HG03108 (cell line): ENCODE data around the gene NUDT11.
"Not testable (repeated sequence)": the region's sequence is repeated elsewhere in the genome, so short reads cannot be mapped to it uniquely, and the experiment has no call there.

ENCODE experiments used
- ATAC-seq: cut with Tn5 transposase; IDR thresholded peaks from one replicate; pipeline ENCODE4 v1.9.1; 2021; ENCODE audit warnings: moderate library complexity; ENCODE audit not compliant: unreplicated experiment

The NUDT11 gene

GRCh38 chrX:51496501-51497291 lies at the start of gene NUDT11:
NUDT11 (minus strand) TSS chrX:51496592; CDS start chrX:51496444, 148 bp downstream.
- ATAC-seq, result no peak

GRCh38 chrX:51520393-51520792 lies 24.0 kb upstream of the NUDT11 start:
- ATAC-seq, result no peak

GRCh38 chrX:51519131-51519530 lies 22.7 kb upstream of the NUDT11 start:
- not testable (repeated sequence) for ATAC-seq

GRCh38 chrX:51507551-51507950 lies 11.2 kb upstream of the NUDT11 start:
- ATAC-seq, result no peak

DNA sequence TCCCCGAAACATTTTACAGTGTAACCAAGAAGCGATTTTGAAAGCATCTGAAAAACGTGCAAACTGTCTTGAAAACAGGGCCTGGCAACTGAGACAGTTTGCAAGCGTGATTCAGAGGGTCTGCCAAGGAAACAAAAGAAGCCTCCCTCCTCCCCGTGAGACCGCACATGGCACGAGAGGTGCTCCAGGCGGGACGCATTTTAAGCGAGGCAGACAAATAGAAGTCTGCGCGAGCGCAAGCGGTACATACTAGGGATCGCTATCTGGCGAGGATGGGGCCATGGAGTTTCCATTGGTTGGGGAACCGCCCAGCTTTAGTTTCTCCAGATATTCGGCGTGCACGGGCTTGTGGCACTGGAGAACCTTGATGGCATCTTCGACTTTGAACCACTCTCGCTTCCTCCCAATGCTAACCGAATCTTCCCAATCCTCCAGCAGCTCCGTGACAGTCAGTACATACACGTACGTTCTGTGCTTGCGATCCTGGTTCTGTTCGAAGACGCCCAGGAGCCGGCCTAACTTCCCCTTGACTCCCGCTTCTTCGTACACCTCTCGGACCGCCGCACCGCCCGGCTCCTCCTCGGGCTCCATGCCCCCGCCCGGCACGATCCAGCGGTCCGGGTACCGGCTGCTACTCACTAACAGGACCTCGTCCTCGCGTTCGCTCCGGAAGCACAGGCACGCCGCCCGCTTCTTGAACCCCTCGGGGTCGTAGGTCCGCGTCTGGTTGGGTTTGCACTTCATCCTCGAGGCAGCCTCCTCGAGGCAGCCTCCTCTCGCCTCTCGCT lies 497 bp downstream of the NUDT11 start:
- ATAC-seq, result not testable (repeated sequence)

DNA sequence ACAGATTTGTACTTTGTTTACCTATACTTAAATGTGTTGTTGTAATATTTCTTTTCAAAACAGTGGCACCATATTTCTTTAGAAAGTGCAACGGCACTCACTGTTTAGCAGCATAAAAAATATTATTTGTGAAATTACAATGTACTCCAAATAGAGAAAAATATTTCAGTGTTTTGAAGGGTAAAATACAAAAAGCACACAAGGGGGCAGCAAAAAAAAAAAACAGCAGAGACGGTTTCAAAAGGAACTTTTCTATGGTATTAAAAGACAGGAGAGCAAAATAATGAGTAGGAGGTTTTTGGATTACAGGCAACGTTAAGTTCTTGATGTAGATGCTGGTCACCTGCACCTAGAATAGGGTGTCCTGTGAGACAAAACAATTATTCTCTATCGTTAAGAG lies 2.0 kb downstream of the NUDT11 start:
- ATAC-seq, result no peak

- no peak for ATAC-seq
These were observed 8.5 kb downstream of the NUDT11 start for GRCh38 chrX:51487960-51488267.

GRCh38 chrX:51484616-51485015 lies 11.8 kb downstream of the NUDT11 start:
- ATAC-seq, result no peak

DNA sequence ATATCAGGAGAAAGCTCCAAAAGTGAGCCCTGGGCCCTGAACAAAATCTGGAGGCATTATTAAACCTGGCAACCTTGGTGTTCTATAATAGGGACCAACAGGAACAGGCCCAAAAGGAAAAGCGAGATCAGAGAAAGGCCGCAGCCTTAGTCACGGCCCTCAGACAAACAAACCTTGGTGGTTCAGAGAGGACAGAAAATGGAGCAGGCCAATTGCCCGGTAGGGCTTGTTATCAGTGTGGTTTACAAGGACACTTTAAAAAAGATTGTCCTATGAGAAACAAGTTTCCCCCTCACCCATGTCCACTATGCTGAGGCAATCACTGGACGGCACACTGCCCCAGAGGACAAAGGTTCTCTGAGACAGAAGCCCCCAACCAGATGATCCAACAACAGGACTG lies 14.0 kb downstream of the NUDT11 start:
- ATAC-seq, result not testable (repeated sequence)

DNA sequence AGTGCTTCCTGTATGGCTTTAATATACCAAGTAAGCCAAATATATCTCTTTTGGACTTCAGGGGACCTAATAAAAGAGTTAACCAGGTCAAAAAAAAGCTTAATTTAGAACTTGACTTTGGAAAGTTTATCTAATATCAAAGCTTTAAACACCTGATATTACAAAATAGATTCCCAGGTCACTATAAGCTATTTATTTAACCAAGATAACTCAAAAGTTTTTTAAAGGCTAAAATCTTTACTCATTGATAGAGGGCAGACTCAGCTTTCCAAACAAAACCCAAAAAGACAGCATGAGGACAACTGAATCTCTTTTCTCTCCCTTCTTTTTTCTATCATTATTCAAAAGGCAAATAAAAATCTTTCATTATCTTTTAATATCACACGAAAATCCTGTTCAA lies 19.5 kb downstream of the NUDT11 start:
- ATAC-seq, result no peak

DNA sequence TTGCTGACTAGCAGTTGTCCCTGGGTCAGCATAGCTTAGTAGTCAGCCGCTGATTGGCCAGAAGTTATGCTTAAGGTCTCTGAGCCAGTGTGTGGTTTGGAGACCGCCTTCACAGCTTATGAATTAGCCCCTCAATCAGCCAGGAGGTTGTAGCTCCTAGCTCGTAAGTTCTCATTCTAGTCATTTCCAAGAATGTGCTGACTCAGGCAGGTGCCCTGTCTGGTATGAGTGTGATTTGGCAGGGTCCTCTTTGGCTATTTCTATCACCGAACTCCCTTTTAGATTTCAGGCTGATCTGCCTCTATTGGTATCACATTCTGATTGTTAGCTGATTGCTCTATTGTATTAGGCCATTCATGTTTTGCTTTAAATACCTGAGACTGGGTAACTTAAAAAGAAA lies 33.1 kb downstream of the NUDT11 start:
- ATAC-seq, result no peak

DNA sequence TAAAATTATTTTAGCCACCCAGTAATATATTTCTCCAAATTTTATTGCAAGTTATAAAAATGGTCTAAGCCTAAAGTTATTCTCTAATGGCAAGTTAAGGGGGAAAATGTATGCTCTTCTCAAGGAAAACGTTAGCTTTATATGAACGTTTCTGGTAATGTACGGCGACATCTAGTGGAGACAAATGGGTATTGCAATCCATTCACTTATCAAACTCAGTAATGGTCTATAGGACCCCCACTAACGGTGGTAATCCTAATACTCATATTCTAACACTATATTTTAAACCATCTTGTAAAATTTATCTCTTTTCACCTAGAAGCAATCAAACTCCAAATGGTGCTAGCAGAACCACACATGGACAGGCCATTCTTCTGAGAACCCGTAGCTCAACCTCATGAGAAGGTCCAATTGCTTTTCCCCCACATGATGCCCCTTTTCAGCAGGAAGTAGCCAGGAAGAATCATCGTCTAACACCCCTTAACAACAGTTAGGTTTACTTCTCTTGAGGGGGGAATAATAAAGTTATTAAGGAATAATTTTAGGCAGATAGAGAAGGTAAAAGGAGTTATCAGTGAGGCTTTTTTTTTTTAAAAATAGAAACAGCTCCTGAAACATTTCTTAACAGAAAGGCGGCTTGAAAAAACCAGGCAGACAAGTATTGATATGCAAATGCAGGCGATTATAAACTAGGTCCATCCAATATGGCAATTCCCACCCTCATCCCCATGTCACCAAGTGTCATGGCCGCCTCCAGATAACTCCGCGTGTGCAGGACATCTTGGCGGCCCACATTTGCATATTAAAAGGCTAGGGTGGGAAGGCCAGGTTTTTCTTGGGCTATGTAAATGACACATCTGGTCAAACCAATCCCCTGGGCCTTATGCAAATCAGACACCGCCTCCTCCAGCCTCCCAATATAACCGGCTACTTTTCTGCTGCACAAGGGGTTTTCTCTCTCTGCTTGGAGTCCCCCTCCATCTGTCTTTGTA lies 35.0 kb downstream of the NUDT11 start:
- ATAC-seq, result no peak

DNA sequence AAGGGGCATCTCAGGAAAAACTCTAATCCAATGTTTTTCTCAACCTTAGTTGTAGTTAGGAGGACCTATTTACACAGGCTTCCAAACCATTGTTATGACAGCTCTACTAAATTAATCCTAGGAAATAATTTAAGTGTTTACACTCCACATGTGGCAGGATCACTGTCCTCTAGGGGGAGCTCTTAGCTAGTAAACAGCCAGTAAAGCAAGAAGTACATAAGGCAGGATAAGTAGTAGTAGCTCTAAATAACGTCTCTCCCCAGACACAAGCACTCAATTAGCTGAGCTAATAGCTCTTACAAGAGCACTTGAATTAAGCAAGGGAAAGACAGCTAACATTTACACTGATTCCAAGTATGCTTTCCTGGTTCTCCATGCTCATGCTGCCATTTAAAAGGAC lies 37.3 kb downstream of the NUDT11 start:
- ATAC-seq, result no peak

- no peak for ATAC-seq
These were observed 39.6 kb downstream of the NUDT11 start for GRCh38 chrX:51456814-51457213.

GRCh38 chrX:51456246-51456645 lies 40.1 kb downstream of the NUDT11 start:
- no peak for ATAC-seq

GRCh38 chrX:51440365-51440764 lies 56.0 kb downstream of the NUDT11 start:
- no peak for ATAC-seq
